ENCODE measurements around the gene TMC1. TPM values are rescaled to one million over a fixed set of nuclear protein-coding genes. Genes with fewer than 3 reads are reported as not detected.

TMC1 gene
- total and polyA plus RNA-seq, 2 of the 8 experiments (the other 6 are each of a cell fraction or from before 2014, with no cell fraction given): 0.95 to 0.98 TPM

- Histone ChIP-seq H3K36me3 (ENCODE audit: control insufficient read depth in 2 of 4, insufficient read depth in 4 of 4, low read length in 3 of 4) (no peaks in the 10 kb centered on the region), H2AFZ (ENCODE audit: low read length) (no peak overlapping the region), H3K9ac (replicated peaks in 1 of 4; ENCODE audit: extremely low read depth in 1 of 4, low read depth in 3 of 4, low read length in 3 of 4) (no peak overlapping the region), H2BK20ac (ENCODE audit: low read length) (no peak overlapping the region), H3K4me1 (replicated peaks in 1 of 4; ENCODE audit: control insufficient read depth in 3 of 4, insufficient read depth in 4 of 4, low read length in 3 of 4) (no peaks in the 10 kb centered on the region), H4K5ac (ENCODE audit: insufficient read length, low read depth, low read length) (no peak overlapping the region), H3K18ac (ENCODE audit: extremely low read depth, low read length) (no peak overlapping the region), H3K79me1 (ENCODE audit: low read depth, low read length) (no peaks in the 10 kb centered on the region), H3K4me3 (ENCODE audit: extremely low read depth in 1 of 4, insufficient read depth in 2 of 4, low read depth in 3 of 4, low read length in 4 of 4) (no peak overlapping the region), H4K20me1 (replicated peaks in 1 of 2; ENCODE audit: control insufficient read depth in 1 of 2, insufficient read depth in 2 of 2, low read length in 2 of 2) (no peaks in the 10 kb centered on the region), H3K79me2 (ENCODE audit: control insufficient read depth in 1 of 2, insufficient read depth in 2 of 2, low read length in 2 of 2) (no peaks in the 10 kb centered on the region), H2BK5ac (ENCODE audit: low read depth, low read length) (no peak overlapping the region), H3K56ac (replicated peaks; ENCODE audit: insufficient read length, low read depth, low read length) (no peak overlapping the region), H3K4me2 (ENCODE audit: insufficient read depth in 1 of 2, low read depth in 2 of 2, low read length in 2 of 2) (no peak overlapping the region), H4K91ac (replicated peaks; ENCODE audit: insufficient read length, low read length) (no peak overlapping the region), H3K27me3 (replicated peaks in 1 of 4; ENCODE audit: control insufficient read depth in 3 of 4, extremely low read depth in 1 of 4, insufficient read depth in 3 of 4, low read length in 3 of 4) (no peaks in the 10 kb centered on the region), H3K23ac (ENCODE audit: insufficient read length) (no peak overlapping the region), H2BK12ac (ENCODE audit: low read depth, low read length) (no peak overlapping the region), H4K8ac (ENCODE audit: extremely low read depth, insufficient read depth, low read length) (no peak overlapping the region), H2BK120ac (replicated peaks; ENCODE audit: low read depth, low read length) (no peak overlapping the region), H2AK5ac (ENCODE audit: low read depth, low read length) (no peak overlapping the region), H3K23me2 (ENCODE audit: low read depth, low read length) (no peaks in the 10 kb centered on the region), H3K4ac (replicated peaks; ENCODE audit: insufficient read length, low read depth, low read length) (no peak overlapping the region), H3K14ac (ENCODE audit: insufficient read length) (no peak overlapping the region), H2BK15ac (ENCODE audit: low read length) (no peak overlapping the region), H3K9me3 (ENCODE audit: insufficient read depth in 2 of 2, low read depth in 1 of 2, low read length in 1 of 2) (peaks cover 0 to 16% of the 10 kb centered on the region in 2 experiments; a peak in 2 of 4 replicates), H3K27ac (ENCODE audit: low read depth, low read length) (no peak overlapping the region)
- FAIRE-seq: no peak
- DNase-seq (ENCODE audit: low read depth in 1 of 2, low spot score in 2 of 2): no peak
- TF ChIP-seq SUZ12 (IDR thresholded peaks at IDR 0.05; ENCODE audit: low read length) (no peak), POLR2A (IDR thresholded peaks at IDR 0.05; ENCODE audit: control extremely low read depth in 1 of 2, low read depth in 2 of 2, low read length in 2 of 2) (no peak), FOSL1 (IDR thresholded peaks at IDR 0.05; ENCODE audit: insufficient read depth, low read depth, low read length) (no peak), CTCF (IDR thresholded peaks at IDR 0.05; ENCODE audit: control extremely low read depth in 1 of 3, insufficient read depth in 1 of 3, low read depth in 1 of 3, low read length in 3 of 3) (no peak), TAF7 (optimal IDR thresholded peaks at IDR 0.05; ENCODE audit: borderline replicate concordance, low read depth, low read length) (no peak), SRF (IDR thresholded peaks at IDR 0.05; ENCODE audit: low read depth, low read length) (no peak), RNF2 (IDR thresholded peaks at IDR 0.05; ENCODE audit: borderline replicate concordance, low read depth, low read length, missing control alignments, poor library complexity, severe bottlenecking) (no peak), EP300 (IDR thresholded peaks at IDR 0.05; ENCODE audit: borderline replicate concordance in 1 of 2, low read depth in 2 of 2, low read length in 2 of 2) (no peak), TBP (IDR thresholded peaks at IDR 0.05; ENCODE audit: low read depth, low read length) (no peak)
- 100% methylated on average over 2 of the region's 2 CpGs; no CpG with 5 or more reads in 1 of the 2 experiments for WGBS, 2 experiments (ENCODE audit: extremely low coverage in 1 of 2, insufficient coverage in 1 of 2, insufficient read length in 1 of 2, insufficient replicate concordance in 2 of 2, low coverage in 1 of 2, low lambda C conversion rate in 2 of 2, missing lambda C conversion rate in 1 of 2)
- POLR2A ChIA-PET (ENCODE audit: partially characterized antibody): no interaction called here
- CTCF ChIA-PET (ENCODE audit: partially characterized antibody): interaction anchor here (0.6 to 3.5 kb wide), 22 partner anchors 10 to 567 kb away, joined by 3 to 26 read pairs (median 3); no protein-coding TSS in a partner anchor
Observed at GRCh38 chr9:72808446-72808768, 287.0 kb downstream of the TMC1 start.

All from H1 (cell line).